ENCODE data around the gene EIF1.

EIF1 gene

DNA sequence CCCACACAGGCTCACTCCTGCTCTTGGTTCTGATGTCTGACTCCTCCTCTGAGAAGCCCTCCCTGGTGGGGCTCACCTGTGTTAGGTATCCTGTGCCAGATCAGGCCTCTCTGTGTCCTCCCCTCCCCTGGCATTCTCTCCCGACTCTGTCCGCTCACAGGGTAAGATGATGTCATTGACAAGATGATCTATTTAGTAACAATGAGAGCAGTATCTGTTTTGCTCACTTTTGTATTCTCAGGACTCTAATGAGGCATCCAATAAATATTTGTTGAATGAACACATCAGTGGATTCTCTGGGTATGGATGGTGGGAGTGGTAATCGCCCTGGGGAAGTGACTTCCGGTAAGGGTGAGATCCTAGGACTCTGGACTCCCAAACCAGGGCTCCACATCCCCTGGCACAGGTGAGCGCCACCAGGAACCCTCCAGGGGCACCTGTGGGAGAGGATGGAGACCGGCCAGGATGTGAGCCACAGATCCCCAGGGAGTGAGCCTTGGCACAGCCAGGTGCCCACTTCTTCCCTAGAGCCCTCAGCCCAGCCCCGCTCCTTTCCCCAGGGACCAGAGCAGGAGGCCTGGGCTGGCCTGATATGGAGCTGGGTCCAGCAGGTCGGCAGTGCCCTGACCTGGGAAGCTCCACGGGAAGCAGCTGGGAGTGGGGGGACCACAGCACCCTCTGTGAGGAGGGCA is 51.1 kb downstream of the EIF1 start:
- TF ChIP-seq Cebpa-rat (IDR thresholded peaks at IDR 0.05), result no peak
- peak overlapping the region in 4 of 11 experiments; percentile 2 to 34 (median 26); a peak in 3 of 22 replicates for H3K9ac ChIP-seq
- no peaks in the 10 kb centered on the region for H3K9me3 ChIP-seq (replicated peaks in 1 of 11)
- H4K20me1 ChIP-seq, result peaks cover 0 to 4% (median 0%) of the 10 kb centered on the region in 11 experiments; a peak in 2 of 22 replicates
- peaks cover 28 to 31% (median 30%) of the 10 kb centered on the region in 11 experiments for H3K27me3 ChIP-seq
- peak overlapping the region in 1 of 11 experiments; percentile 15; a peak in 1 of 22 replicates for H3K27ac ChIP-seq
- H3K4me1 ChIP-seq, result peaks cover 0 to 53% (median 39%) of the 10 kb centered on the region in 10 experiments; a peak in 19 of 20 replicates
- H3K4me3 ChIP-seq, result no peak overlapping the region
- no peaks in the 10 kb centered on the region for H3K36me3 ChIP-seq
- peak overlapping the region in 8 of 11 experiments; percentile 25 to 80 (median 46); a peak in 14 of 22 replicates for H3K4me2 ChIP-seq

DNA sequence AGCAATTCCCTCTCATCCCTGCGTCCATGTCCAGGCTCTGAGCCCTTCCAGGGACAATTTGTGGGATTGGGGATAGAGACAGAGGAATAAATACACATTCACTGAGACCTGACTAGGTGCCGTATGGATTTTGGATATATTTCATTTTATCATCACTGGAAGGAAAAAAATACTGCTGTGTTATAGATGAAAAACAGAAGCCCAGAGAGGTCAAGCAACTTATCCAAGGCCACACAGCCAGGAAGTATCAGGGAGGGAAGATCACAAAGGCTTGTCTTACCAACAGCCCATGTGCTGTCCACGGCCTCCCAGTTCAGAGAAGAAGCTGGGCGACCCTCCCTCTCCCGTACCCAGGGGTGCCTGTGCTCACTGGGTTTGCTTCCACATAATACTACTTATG is 51.8 kb downstream of the EIF1 start:
- Histone ChIP-seq H3K9me3 (replicated peaks in 1 of 11) (no peaks in the 10 kb centered on the region), H3K4me1 (peaks cover 0 to 50% (median 34%) of the 10 kb centered on the region in 10 experiments; a peak in 16 of 20 replicates), H3K9ac (peak overlapping the region in 3 of 11 experiments; percentile 2 to 34 (median 28); a peak in 3 of 22 replicates), H4K20me1 (no peaks in the 10 kb centered on the region; a peak in 1 of 22 replicates), H3K4me3 (no peak overlapping the region), H3K36me3 (no peaks in the 10 kb centered on the region), H3K4me2 (peak overlapping the region in 6 of 11 experiments; percentile 39 to 80 (median 58); a peak in 9 of 22 replicates), H3K27me3 (peaks cover 21 to 24% (median 23%) of the 10 kb centered on the region in 11 experiments), H3K27ac (no peak overlapping the region)
- TF ChIP-seq Cebpa-rat (IDR thresholded peaks at IDR 0.05), result no peak

DNA sequence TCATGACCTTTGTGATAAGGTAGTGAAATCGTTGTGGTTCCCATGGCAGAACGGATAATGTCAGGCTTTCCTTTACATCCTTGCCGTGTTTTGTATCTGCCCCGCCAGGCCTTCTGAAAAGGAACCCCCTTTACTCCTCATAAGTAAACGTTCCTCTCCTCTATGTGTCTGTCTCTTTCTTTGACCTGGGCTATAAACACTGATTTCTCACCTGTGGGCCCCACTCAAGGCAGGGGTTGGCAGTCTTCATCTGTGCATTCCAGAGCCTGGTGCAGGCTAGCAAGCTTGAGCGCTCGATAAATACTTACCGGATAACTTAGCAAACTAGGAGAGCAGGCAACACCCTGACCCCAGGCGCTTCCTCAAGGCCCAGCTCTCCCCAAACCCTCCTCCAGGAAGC is 53.0 kb downstream of the EIF1 start:
- no peak overlapping the region for H3K27ac ChIP-seq
- no peak overlapping the region for H3K4me2 ChIP-seq
- H3K4me3 ChIP-seq, result no peak overlapping the region
- no peaks in the 10 kb centered on the region for H3K9me3 ChIP-seq (replicated peaks in 1 of 11)
- H3K36me3 ChIP-seq, result no peaks in the 10 kb centered on the region
- TF ChIP-seq Cebpa-rat (IDR thresholded peaks at IDR 0.05), result no peak
- peaks cover 9 to 12% (median 11%) of the 10 kb centered on the region in 11 experiments for H3K27me3 ChIP-seq
- H4K20me1 ChIP-seq, result no peaks in the 10 kb centered on the region
- no peak overlapping the region for H3K9ac ChIP-seq
- peaks cover 0 to 43% (median 34%) of the 10 kb centered on the region in 10 experiments; a peak in 16 of 20 replicates for H3K4me1 ChIP-seq
